Esophagus muscularis mucosa (tissue), 4 donors: ENCODE results near the gene ADGRV1. TPM values are rescaled to one million over a fixed set of nuclear protein-coding genes. Genes with fewer than 3 reads are reported as not detected.
"Not testable (repeated sequence)": the region's sequence is repeated elsewhere in the genome, so short reads cannot be mapped to it uniquely, and the experiment has no call there.

Experiments
- DNase-seq: peaks from one replicate; pipeline ENCODE4 v3.0.0-alpha.2; 2017; ENCODE audit errors: extremely low spot score
- H3K27ac ChIP-seq, 4 donors: fragments of 200-600 bp; sonication (generic); replicated peaks in 1 of 4; 1 replicate in 3 of 4; 2 replicates in 1 of 4; pipeline ENCODE4 v1.5.1; 2016 to 2019; ENCODE audit warnings: mild to moderate bottlenecking in 1 of 4
- H3K27me3 ChIP-seq, 4 donors: fragments of 200-600 bp; sonication (generic); one replicate each; pipeline versions ENCODE4 v1.5.1 to v1.6.0; 2016 to 2019
- H3K36me3 ChIP-seq, 4 donors: fragments of 200-600 bp; sonication (generic); one replicate each; pipeline ENCODE4 v1.5.1; 2016 to 2019
- H3K4me1 ChIP-seq, 4 donors: fragments of 200-600 bp; sonication (generic); one replicate each; pipeline ENCODE4 v1.5.1; 2016 to 2019
- H3K4me3 ChIP-seq, 4 donors: fragments of 200-600 bp; sonication (generic); 1 replicate in 2 of 4; 2 replicates in 2 of 4; pipeline ENCODE4 v1.5.1; 2016 to 2019; ENCODE audit warnings: mild to moderate bottlenecking in 4 of 4, moderate library complexity in 1 of 4
- H3K9me3 ChIP-seq, 4 donors: fragments of 200-600 bp; sonication (generic); 1 replicate in 3 of 4; 2 replicates in 1 of 4; pipeline ENCODE4 v1.5.1; 2016 to 2019
- CTCF ChIP-seq, 3 experiments: fragments of 200-600 bp in 2 of 3; fragments of 450-650 bp in 1 of 3; sonication (generic) in 2 of 3; IDR thresholded peaks; one replicate each; pipeline ENCODE4 v1.5.1; 2017 to 2019; ENCODE audit warnings: antibody characterized with exemption in 3 of 3, mild to moderate bottlenecking in 2 of 3, moderate library complexity in 1 of 3
- EP300 ChIP-seq: sonication (generic); formaldehyde crosslinking; IDR thresholded peaks from one replicate; pipeline ENCODE4 v1.6.1; 2017; ENCODE audit warnings: antibody characterized with exemption
- POLR2A ChIP-seq: fragments of 450-650 bp; IDR thresholded peaks from one replicate; pipeline ENCODE4 v1.6.1; 2017; ENCODE audit warnings: antibody characterized with exemption, moderate library complexity, mild to moderate bottlenecking, low read depth
- POLR2AphosphoS5 ChIP-seq, 2 donors: sonication (generic); formaldehyde crosslinking; IDR thresholded peaks; one replicate each; pipeline ENCODE4 v1.6.1; 2017; ENCODE audit warnings: antibody characterized with exemption in 2 of 2
- WGBS: methylation state at CpG from one replicate; pipeline ENCODE4 v1.1.5; 2018; 5-methylcytosine and 5-hydroxymethylcytosine counted together
- intact Hi-C: fragments of 100-400 bp; cut with DNase I; formaldehyde crosslinking; loops from one replicate; pipeline ENCODE4 v1.15.1; 2023
- total RNA-seq, 4 donors: library from RNA; depleted of rRNA; stranded (reverse); fragments of >200 nt; gene quantifications; one replicate each; pipeline versions ENCODE4 v1.1.0 to v1.2.1, GENCODE V29; 2016

ADGRV1 gene
- total RNA-seq, 4 donors from 2014 or later, result 0.42 to 1.4 (median 0.54) TPM

- peaks cover 0 to 18% (median 11%) of the 10 kb centered on the region in 4 donors for H3K4me1 ChIP-seq
- no peaks in the 10 kb centered on the region for H3K9me3 ChIP-seq
- intact Hi-C loops, result no loop called here
- H3K27me3 ChIP-seq, result no peaks in the 10 kb centered on the region
- DNase-seq, result no peak
- H3K4me3 ChIP-seq, result no peak overlapping the region
- TF ChIP-seq POLR2AphosphoS5 (IDR thresholded peaks at IDR 0.05), result no peak
- TF ChIP-seq POLR2A, result no peak
- TF ChIP-seq EP300, result no peak
- TF ChIP-seq CTCF (IDR thresholded peaks at IDR 0.05), result no peak
- H3K36me3 ChIP-seq, result no peaks in the 10 kb centered on the region
- no peak overlapping the region for H3K27ac ChIP-seq
- 92% methylated on average over 1 of the region's 1 CpG for WGBS
Measured at GRCh38 chr5:91059409-91059808, 500.8 kb downstream of the ADGRV1 start.

GRCh38 chr5:91061094-91061493 lies 502.5 kb downstream of the ADGRV1 start:
- WGBS, result 97% methylated on average over 2 of the region's 2 CpGs
- intact Hi-C loops, result no loop called here
- no peak for DNase-seq
- Histone ChIP-seq H3K9me3 (no peaks in the 10 kb centered on the region), H3K36me3 (no peaks in the 10 kb centered on the region), H3K4me1 (peaks cover 0 to 18% (median 11%) of the 10 kb centered on the region in 4 donors), H3K27ac (no peak overlapping the region), H3K27me3 (no peaks in the 10 kb centered on the region), H3K4me3 (no peak overlapping the region)
- TF ChIP-seq POLR2AphosphoS5 (IDR thresholded peaks at IDR 0.05), result no peak
- no peak for TF ChIP-seq CTCF (IDR thresholded peaks at IDR 0.05)
- TF ChIP-seq POLR2A, result no peak
- no peak for TF ChIP-seq EP300

DNA sequence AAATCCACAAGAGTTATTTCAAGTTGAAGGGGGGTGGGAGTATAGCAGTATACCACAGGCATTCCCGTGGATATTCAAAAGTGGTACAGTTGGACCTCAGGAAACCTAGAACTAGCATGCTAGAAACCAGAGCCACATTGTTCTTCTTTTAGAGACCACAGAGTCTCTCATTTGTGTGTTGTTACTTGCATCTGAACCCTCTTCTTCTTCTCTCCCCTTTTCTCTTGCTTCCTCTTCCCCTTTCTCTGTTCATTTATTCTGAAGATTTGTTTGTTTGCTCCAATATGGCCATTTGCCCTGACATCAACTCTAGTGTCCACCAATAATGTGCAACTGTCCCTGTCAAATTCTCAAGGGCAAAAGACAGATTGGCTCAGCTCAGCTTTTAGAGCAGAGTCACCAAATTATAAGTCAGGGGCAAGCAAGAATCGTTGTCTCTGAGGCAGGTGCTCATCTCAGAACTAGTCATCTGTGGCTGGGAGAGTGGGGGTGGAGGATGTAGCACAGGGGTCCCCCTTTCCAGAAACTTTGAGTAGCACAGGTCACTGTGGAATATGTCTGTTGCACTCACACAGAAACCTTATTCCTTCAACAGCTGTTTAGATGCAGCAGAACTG lies 503.5 kb downstream of the ADGRV1 start:
- intact Hi-C loops, result no loop called here
- Histone ChIP-seq H3K27ac (no peak overlapping the region), H3K27me3 (no peaks in the 10 kb centered on the region), H3K9me3 (no peaks in the 10 kb centered on the region), H3K36me3 (no peaks in the 10 kb centered on the region), H3K4me3 (no peak overlapping the region), H3K4me1 (peaks cover 0 to 18% (median 11%) of the 10 kb centered on the region in 4 donors)
- 71% methylated on average over 2 of the region's 2 CpGs for WGBS
- TF ChIP-seq CTCF (IDR thresholded peaks at IDR 0.05), result no peak
- TF ChIP-seq EP300, result no peak
- TF ChIP-seq POLR2AphosphoS5 (IDR thresholded peaks at IDR 0.05), result no peak
- TF ChIP-seq POLR2A, result no peak
- no peak for DNase-seq

- H3K36me3 ChIP-seq, DNase-seq, H3K27me3 ChIP-seq, H3K9me3 ChIP-seq, intact Hi-C loops: not testable (repeated sequence)
- H3K27ac ChIP-seq, result peak overlapping the region; percentile 20 to 65 (median 34)
- H3K4me1 ChIP-seq, result peaks cover 0 to 18% (median 11%) of the 10 kb centered on the region in 4 donors
- H3K4me3 ChIP-seq, result peak overlapping the region in 1 of 4 donors; percentile 14
- 34% methylated on average over 9 of the region's 9 CpGs for WGBS
Measured at GRCh38 chr5:91063098-91063690, 504.6 kb downstream of the ADGRV1 start.

DNA sequence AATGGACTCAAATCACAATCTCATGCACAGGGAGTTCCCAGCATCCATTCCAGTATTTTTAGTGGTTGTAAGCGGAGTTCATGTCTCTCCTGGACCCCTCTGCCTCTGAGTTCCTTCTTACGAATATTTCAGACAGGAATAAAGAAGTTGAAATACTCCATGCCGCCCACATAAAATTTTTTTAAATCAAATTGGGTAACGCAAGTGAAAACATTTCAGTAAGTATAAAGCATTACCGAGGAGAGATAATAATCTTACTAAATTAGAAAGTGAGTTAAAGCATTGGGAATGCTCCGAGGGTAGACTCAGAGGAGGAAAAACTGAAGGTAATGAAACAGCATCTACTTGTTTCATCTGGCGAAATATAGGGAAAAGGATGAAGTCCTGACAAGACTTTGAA lies 506.9 kb downstream of the ADGRV1 start:
- TF ChIP-seq POLR2AphosphoS5 (IDR thresholded peaks at IDR 0.05) (no peak), POLR2A (no peak), CTCF (IDR thresholded peaks at IDR 0.05) (no peak), EP300 (no peak)
- WGBS, result 60% methylated on average over 7 of the region's 7 CpGs
- no peak overlapping the region for H3K4me3 ChIP-seq

More for the DNA sequence above, 506.9 kb downstream of the ADGRV1 start:
- H3K9me3 ChIP-seq, result no peaks in the 10 kb centered on the region
- H3K27ac ChIP-seq, result no peak overlapping the region
- intact Hi-C loops, result no loop called here
- no peaks in the 10 kb centered on the region for H3K27me3 ChIP-seq
- no peaks in the 10 kb centered on the region for H3K36me3 ChIP-seq
- H3K4me1 ChIP-seq, result peaks cover 0 to 18% (median 11%) of the 10 kb centered on the region in 4 donors
- no peak for DNase-seq
